ENCODE data around the gene DOCK10. TPM values are rescaled to one million over a fixed set of nuclear protein-coding genes. Genes with fewer than 3 reads are reported as not detected.

The DOCK10 gene
- total and polyA plus RNA-seq, 11 donors: 0.31 to 28.6 (median 2.0) TPM

DNA sequence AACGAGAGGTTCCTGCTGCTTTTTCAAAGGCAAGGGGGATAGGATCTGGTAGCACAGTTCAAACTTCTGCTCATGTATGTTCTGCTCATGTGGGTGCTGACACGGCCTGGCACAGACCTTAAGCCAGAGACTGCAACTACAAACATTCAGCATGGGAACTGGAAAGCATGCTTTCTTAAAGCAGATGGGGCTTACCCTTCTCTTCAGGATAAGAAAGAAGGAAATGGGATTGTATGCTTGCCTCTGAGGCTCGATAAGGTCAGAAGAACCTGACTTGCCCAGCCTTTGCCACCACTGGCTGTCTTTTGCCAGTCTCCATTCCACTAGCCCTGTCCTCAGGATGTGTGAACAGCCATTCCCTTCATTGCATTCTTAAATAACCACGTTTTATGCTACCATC lies 10.7 kb downstream of the DOCK10 start:
- ATAC-seq (no peak), DNase-seq (no peak)
- no peak overlapping the region for H3K27ac ChIP-seq
- TF ChIP-seq, protein P1, sequence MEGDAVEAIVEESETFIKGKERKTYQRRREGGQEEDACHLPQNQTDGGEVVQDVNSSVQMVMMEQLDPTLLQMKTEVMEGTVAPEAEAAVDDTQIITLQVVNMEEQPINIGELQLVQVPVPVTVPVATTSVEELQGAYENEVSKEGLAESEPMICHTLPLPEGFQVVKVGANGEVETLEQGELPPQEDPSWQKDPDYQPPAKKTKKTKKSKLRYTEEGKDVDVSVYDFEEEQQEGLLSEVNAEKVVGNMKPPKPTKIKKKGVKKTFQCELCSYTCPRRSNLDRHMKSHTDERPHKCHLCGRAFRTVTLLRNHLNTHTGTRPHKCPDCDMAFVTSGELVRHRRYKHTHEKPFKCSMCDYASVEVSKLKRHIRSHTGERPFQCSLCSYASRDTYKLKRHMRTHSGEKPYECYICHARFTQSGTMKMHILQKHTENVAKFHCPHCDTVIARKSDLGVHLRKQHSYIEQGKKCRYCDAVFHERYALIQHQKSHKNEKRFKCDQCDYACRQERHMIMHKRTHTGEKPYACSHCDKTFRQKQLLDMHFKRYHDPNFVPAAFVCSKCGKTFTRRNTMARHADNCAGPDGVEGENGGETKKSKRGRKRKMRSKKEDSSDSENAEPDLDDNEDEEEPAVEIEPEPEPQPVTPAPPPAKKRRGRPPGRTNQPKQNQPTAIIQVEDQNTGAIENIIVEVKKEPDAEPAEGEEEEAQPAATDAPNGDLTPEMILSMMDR (IDR thresholded peaks at IDR 0.05): no peak
- 60 to 74% (median 68%) methylated on average over 4 of the region's 4 CpGs for WGBS, 4 donors
- intact Hi-C loops (cut with DNase I): no loop called here
- no peak overlapping the region for H3K4me3 ChIP-seq
- H3K27me3 ChIP-seq: no peaks in the 10 kb centered on the region
- no peaks in the 10 kb centered on the region for H3K36me3 ChIP-seq
- peaks cover 0 to 22% (median 0%) of the 10 kb centered on the region in 12 donors for H3K4me1 ChIP-seq
- no peaks in the 10 kb centered on the region for H3K9me3 ChIP-seq

DNA sequence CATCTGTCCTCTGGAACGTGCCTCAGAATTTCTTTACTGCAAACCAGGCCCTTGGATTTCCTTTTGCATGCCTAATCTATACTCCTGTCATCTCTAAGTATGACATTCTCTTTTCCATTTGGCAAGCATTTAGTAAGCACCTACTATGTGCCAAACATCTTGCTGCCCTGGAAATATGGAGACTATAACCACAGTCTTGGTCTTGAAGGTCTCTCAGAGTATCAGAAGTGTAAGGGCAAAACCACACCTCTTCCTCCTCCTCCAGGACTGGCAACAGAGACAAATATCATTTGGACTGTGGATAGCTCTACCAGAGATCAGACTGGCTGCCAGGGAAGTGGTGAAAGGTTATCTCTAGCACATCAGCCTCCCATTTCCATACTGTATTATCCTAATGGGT lies 11.4 kb downstream of the DOCK10 start:
- no peak for ATAC-seq
- H3K36me3 ChIP-seq: no peaks in the 10 kb centered on the region
- no peaks in the 10 kb centered on the region for H3K9me3 ChIP-seq
- no peak overlapping the region for H3K27ac ChIP-seq
- intact Hi-C loops (cut with DNase I): no loop called here
- no peak for TF ChIP-seq POLR2A (IDR thresholded peaks at IDR 0.05)
- TF ChIP-seq, protein P1 (IDR thresholded peaks at IDR 0.05): no peak
- DNase-seq: no peak
- H3K4me3 ChIP-seq: no peak overlapping the region
- H3K27me3 ChIP-seq: no peaks in the 10 kb centered on the region
- peaks cover 0 to 29% (median 0%) of the 10 kb centered on the region in 12 donors for H3K4me1 ChIP-seq
- 84 to 92% (median 89%) methylated on average over 1 of the region's 1 CpG for WGBS, 4 donors

DNA sequence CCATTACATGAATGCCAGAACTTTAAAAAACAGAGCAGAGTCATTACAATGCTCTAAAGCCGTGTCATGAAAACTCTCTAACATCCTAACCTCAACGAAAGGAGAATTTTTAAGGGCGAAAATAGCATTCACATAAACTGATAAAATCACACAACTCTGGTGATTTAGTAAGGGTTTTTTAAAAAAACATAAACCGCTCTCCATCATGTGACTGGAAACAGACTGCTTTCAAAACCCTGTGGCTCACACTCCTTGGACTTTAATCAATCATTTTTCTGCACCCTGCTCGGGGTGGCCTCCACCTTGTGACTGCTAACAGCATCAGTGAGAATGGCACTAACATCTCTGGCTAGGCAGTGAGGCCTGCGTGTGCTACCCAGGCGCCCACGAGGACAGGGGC lies 12.1 kb downstream of the DOCK10 start:
- WGBS, 4 donors: 78 to 87% (median 83%) methylated on average over 8 of the region's 8 CpGs
- Histone ChIP-seq H3K27ac (no peak overlapping the region), H3K4me1 (peaks cover 0 to 34% (median 0%) of the 10 kb centered on the region in 12 donors), H3K36me3 (no peaks in the 10 kb centered on the region), H3K4me3 (no peak overlapping the region), H3K27me3 (no peaks in the 10 kb centered on the region), H3K9me3 (no peaks in the 10 kb centered on the region)
- ATAC-seq (no peak), DNase-seq (no peak)
- intact Hi-C loops (cut with DNase I): no loop called here
- no peak for TF ChIP-seq POLR2A (IDR thresholded peaks at IDR 0.05)
- TF ChIP-seq, protein P1 (IDR thresholded peaks at IDR 0.05): no peak

DNA sequence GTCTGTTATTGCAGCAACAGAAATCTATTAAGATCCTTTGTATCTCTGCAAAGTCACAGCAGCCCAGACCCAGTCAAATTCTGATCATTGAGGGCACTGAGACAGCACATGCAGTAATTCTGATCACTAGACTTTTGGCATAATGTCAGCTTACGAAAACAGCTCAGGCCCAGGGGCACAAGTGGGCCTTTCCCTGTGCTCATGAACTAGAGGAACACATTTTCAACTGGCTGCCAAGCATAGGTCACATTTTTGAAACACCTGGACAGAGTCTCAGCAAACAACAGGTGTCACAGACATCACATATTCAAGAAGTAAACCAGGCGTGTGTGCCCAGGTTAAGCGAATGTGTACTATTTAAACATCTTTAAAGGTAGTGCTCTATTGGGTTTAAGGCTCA lies 13.7 kb downstream of the DOCK10 start:
- intact Hi-C loops (cut with DNase I): no loop called here
- H3K27me3 ChIP-seq: no peaks in the 10 kb centered on the region
- no peak overlapping the region for H3K27ac ChIP-seq
- TF ChIP-seq, protein P1 (IDR thresholded peaks at IDR 0.05): no peak
- no peak for TF ChIP-seq POLR2A (IDR thresholded peaks at IDR 0.05)
- H3K4me3 ChIP-seq: no peak overlapping the region
- 85 to 93% (median 91%) methylated on average over 3 of the region's 3 CpGs for WGBS, 4 donors
- no peak for ATAC-seq
- no peaks in the 10 kb centered on the region for H3K36me3 ChIP-seq
- no peak for DNase-seq
- H3K9me3 ChIP-seq: no peaks in the 10 kb centered on the region
- peaks cover 0 to 34% (median 0%) of the 10 kb centered on the region in 12 donors for H3K4me1 ChIP-seq

Measured in heart left ventricle (tissue), 16 donors.